BLaER1 (cell line): ENCODE data around the gene DNAH3.
"Not testable (repeated sequence)": the region's sequence is repeated elsewhere in the genome, so short reads cannot be mapped to it uniquely, and the experiment has no call there.

Experiments
- H3K27ac ChIP-seq: shearing (Covaris generic); formaldehyde crosslinking; 2 replicates; pipeline ENCODE4 v1.8.1; 2022
- H3K27me3 ChIP-seq: shearing (Covaris generic); formaldehyde crosslinking; 2 replicates; pipeline ENCODE4 v1.8.1; 2022
- H3K36me3 ChIP-seq: shearing (Covaris generic); formaldehyde crosslinking; 2 replicates; pipeline ENCODE4 v1.8.1; 2022
- H3K4me1 ChIP-seq: shearing (Covaris generic); formaldehyde crosslinking; 2 replicates; pipeline ENCODE4 v1.8.1; 2022
- H3K4me2 ChIP-seq: shearing (Covaris generic); formaldehyde crosslinking; 2 replicates; pipeline ENCODE4 v1.8.1; 2022
- H3K4me3 ChIP-seq: shearing (Covaris generic); formaldehyde crosslinking; 2 replicates; pipeline ENCODE4 v1.8.1; 2022
- H3K9ac ChIP-seq: shearing (Covaris generic); formaldehyde crosslinking; 2 replicates; pipeline ENCODE4 v1.8.1; 2022
- H3K9me3 ChIP-seq: shearing (Covaris generic); formaldehyde crosslinking; 2 replicates; pipeline ENCODE4 v1.8.1; 2022
- H4K20me1 ChIP-seq: shearing (Covaris generic); formaldehyde crosslinking; 2 replicates; pipeline ENCODE4 v1.8.1; 2022
- Cebpa-rat ChIP-seq: shearing (Covaris generic); IDR thresholded peaks from 2 replicates; pipeline ENCODE4 v1.8.1; 2022

DNAH3 gene, protein sequence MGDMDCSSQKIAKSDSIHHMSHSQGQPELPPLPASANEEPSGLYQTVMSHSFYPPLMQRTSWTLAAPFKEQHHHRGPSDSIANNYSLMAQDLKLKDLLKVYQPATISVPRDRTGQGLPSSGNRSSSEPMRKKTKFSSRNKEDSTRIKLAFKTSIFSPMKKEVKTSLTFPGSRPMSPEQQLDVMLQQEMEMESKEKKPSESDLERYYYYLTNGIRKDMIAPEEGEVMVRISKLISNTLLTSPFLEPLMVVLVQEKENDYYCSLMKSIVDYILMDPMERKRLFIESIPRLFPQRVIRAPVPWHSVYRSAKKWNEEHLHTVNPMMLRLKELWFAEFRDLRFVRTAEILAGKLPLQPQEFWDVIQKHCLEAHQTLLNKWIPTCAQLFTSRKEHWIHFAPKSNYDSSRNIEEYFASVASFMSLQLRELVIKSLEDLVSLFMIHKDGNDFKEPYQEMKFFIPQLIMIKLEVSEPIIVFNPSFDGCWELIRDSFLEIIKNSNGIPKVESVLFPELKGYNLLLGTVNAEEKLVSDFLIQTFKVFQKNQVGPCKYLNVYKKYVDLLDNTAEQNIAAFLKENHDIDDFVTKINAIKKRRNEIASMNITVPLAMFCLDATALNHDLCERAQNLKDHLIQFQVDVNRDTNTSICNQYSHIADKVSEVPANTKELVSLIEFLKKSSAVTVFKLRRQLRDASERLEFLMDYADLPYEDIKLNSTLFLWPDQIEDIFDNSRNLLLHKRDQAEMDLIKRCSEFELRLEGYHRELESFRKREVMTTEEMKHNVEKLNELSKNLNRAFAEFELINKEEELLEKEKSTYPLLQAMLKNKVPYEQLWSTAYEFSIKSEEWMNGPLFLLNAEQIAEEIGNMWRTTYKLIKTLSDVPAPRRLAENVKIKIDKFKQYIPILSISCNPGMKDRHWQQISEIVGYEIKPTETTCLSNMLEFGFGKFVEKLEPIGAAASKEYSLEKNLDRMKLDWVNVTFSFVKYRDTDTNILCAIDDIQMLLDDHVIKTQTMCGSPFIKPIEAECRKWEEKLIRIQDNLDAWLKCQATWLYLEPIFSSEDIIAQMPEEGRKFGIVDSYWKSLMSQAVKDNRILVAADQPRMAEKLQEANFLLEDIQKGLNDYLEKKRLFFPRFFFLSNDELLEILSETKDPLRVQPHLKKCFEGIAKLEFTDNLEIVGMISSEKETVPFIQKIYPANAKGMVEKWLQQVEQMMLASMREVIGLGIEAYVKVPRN (N-terminal part only)

DNA sequence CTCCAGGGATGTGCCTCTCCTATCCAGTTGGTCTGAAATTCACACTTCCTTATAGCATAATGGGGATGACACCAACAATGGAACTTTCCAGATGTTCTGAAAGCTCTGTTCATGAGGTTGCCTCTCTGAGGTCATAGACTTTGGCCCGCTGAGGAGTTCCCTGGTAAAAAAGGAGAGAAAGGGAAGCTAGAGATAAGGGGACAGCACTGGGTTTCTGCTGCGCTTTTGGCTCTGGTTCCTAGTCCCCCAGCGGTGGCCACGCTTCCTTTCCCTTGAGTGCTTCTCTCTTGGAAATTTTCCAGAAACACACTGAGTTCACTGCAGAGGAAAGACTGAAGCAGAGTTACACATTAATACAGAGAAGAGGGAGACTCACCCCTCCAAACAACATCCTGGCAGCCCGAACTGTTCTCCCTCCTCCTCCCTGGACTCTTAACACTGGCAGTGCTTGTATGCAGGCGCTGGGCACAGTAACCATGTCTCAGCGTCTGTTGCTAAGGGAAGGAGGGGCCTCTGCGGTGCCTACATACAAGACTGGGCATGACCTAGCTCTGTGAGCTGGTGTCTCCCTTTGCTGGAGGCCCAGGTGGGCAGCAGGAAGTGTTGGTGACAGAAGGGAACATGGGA, at the start of gene DNAH3:
Gene DNAH3 (minus strand): TSS at position 472 of the 627 bp plus-strand sequence. CDS start 527 bp downstream, outside the sequence.
- Histone ChIP-seq H3K4me1 (peaks cover 6% of the 10 kb centered on the region; the same call in 1 of the 2 replicates), H3K4me2 (no peak within 1 kb of the TSS; the same call in 1 of the 2 replicates), H3K27me3 (no peaks in the 10 kb centered on the region), H3K36me3 (no peaks in the 10 kb centered on the region), H3K27ac (no peak within 1 kb of the TSS), H3K9ac (no peak within 1 kb of the TSS), H3K9me3 (no peaks in the 10 kb centered on the region), H3K4me3 (no peak within 1 kb of the TSS), H4K20me1 (no peaks in the 10 kb centered on the region)
- TF ChIP-seq Cebpa-rat = no peak

DNA sequence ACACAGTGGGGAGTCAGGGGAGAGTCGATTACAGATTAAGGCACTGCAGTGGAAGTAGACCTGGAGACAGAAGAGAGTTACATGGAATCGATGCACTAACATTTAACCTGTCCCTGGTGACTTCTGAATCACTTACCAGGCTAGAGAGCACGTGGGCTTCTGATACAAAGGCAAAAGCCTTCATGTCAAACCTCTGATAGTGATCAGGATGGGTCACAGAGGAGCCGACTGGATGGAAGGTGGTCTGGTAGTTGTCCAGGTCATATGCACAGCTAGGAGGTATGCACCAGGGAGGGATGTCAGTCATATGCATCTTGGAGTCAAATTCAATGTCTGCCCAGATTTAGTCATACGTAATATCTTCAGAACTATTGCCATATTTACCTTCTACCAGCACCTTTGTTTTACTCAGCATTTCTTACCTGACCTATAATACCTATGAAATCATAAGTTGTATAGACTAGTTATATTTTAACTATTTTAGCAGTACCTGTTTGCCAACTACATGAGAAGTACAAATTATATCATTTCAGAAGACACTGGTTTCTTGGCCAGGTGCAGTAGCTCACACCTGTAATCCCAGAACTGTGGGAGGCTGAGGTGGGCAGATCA, 49.1 kb upstream of the DNAH3 start:
- H3K9ac ChIP-seq = no peak overlapping the region
- peaks cover 30% of the 10 kb centered on the region for H3K4me1 ChIP-seq
- TF ChIP-seq Cebpa-rat = no peak
- no peak overlapping the region for H3K4me3 ChIP-seq
- H3K27ac ChIP-seq = no peak overlapping the region
- H4K20me1 ChIP-seq = no peaks in the 10 kb centered on the region
- H3K9me3 ChIP-seq = no peaks in the 10 kb centered on the region
- H3K36me3 ChIP-seq = no peaks in the 10 kb centered on the region
- no peaks in the 10 kb centered on the region for H3K27me3 ChIP-seq
- H3K4me2 ChIP-seq = no peak overlapping the region

DNA sequence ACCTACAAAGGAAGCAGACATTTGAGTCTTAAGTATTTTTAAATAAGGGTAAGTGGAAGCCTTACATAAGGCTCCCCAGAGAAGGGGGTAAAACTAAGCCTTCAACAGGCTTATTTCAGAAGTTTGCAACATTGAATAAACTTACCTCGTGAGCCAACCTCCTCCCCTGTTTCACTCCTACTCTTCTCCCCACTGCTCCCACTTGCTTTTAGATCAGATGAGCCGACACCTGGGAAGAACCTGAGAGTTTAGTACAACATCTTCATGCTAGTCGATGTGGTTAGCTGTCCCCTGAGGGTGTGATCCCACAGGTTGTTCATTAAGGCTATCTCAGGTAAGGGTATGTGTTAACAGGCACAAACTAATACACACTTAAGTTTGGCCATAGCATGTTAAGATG, 47.0 kb upstream of the DNAH3 start:
- Histone ChIP-seq H3K4me2 (peak overlapping the region; percentile 45), H3K4me1 (peaks cover 49% of the 10 kb centered on the region), H3K27ac (no peak overlapping the region), H3K36me3 (no peaks in the 10 kb centered on the region), H3K9ac (no peak overlapping the region), H3K9me3 (no peaks in the 10 kb centered on the region), H3K4me3 (no peak overlapping the region), H3K27me3 (no peaks in the 10 kb centered on the region), H4K20me1 (no peaks in the 10 kb centered on the region)
- TF ChIP-seq Cebpa-rat = no peak

DNA sequence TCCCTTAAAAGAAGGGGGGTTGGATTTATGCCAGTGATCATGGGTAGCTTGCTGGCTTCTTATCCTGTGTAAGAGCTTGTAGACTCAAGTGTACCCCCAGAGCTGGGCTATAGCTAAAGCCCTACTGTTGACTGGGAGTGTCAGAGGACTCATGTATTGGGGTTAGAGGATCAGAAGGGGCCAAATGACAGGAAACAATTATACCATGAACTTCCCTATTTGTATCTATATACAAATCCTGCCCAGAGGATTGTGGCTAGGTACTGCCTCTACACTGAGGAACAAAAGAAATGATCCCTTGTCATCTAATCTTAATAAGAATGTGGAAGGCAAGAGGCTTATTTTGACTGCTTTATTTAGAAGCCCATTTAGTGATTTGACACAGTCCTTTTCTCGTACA, 46.5 kb upstream of the DNAH3 start:
- peaks cover 49% of the 10 kb centered on the region for H3K4me1 ChIP-seq
- no peaks in the 10 kb centered on the region for H3K27me3 ChIP-seq

DNA sequence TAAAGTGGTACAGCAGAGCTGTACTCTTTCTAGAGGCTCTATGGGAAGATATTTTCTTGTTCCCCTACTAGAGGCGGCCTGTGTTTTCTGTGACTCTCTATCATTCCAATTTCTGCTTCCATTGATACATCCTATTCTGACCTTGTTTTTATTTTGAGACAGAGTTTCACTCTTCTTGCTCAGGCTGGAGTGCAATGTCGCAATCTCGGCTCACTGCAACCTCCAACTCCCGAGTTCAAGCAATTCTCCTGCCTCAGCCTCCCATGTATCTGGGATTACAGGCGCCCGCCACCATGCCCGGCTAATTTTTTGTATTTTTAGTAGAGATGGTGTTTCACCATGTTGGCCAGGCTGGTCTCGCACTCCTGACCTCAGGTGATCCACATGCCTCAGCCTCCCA, 44.7 kb upstream of the DNAH3 start:
- H3K9me3 ChIP-seq, H3K9ac ChIP-seq, H3K27ac ChIP-seq, H4K20me1 ChIP-seq, H3K4me3 ChIP-seq, H3K27me3 ChIP-seq, H3K36me3 ChIP-seq: not testable (repeated sequence)
- peak; percentile 81 for TF ChIP-seq Cebpa-rat
- H3K4me1 ChIP-seq = peaks cover 49% of the 10 kb centered on the region
- peak overlapping the region; percentile 74 for H3K4me2 ChIP-seq

More for the DNA sequence above, 46.5 kb upstream of the DNAH3 start:
- Histone ChIP-seq H3K4me3 (no peak overlapping the region), H3K9ac (no peak overlapping the region), H3K9me3 (peaks cover 2% of the 10 kb centered on the region; the same call in 1 of the 2 replicates), H3K4me2 (peak overlapping the region; percentile 45), H3K27ac (no peak overlapping the region), H4K20me1 (no peaks in the 10 kb centered on the region), H3K36me3 (no peaks in the 10 kb centered on the region)
- TF ChIP-seq Cebpa-rat = no peak

DNA sequence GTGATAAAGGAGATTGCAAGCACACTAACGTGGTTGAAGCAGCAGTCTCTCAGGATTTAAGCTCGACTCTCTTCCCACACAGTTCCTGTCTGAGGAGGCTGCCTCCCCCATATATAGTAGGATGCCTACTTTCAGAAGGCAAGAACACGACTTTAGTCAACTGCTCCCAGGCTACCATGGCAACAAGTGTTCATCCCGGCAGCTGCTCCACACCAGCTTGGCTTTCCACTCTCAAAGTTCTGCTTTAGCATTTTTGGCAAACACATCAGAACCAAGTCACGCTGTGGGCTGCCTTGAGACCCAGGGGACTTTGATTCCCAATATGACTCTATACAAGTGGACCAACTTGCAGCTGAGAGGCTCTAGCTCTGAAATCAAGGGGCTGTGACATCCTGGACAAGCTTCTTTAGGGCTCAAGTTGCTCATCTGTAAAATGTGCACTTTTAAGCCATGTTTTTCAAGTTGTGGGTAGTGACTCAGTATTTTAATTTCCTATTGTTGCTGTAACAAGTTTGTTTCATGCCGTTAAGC, 44.2 kb upstream of the DNAH3 start:
- Histone ChIP-seq H3K4me1 (peaks cover 49% of the 10 kb centered on the region), H3K27ac (no peak overlapping the region)

DNA sequence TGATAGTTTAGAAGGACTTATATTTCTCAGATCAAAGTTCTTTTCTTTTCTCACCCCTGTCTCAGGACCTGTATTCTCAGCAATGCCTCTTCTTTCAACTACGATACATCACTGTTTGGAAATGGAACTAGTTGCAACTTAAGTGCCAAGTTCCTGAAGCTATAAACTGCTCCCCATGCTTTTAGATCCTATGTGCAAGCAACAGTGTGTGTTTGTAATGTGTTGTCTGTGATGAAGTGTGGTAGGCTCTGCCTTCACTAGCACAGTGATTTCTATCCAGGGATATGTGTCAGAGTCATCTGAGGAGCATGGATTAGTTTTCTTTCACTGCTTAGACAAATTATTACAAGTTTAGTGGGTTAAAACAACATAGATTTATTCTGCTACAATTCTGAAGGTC, 42.3 kb upstream of the DNAH3 start:
- Histone ChIP-seq H3K9ac (no peak overlapping the region), H3K4me3 (no peak overlapping the region), H3K4me2 (no peak overlapping the region), H4K20me1 (no peaks in the 10 kb centered on the region), H3K4me1 (peaks cover 55% of the 10 kb centered on the region), H3K36me3 (no peaks in the 10 kb centered on the region), H3K27ac (no peak overlapping the region), H3K27me3 (no peaks in the 10 kb centered on the region), H3K9me3 (peaks cover 9% of the 10 kb centered on the region)
- no peak for TF ChIP-seq Cebpa-rat

More for the DNA sequence above, 44.2 kb upstream of the DNAH3 start:
- Histone ChIP-seq H3K9me3 (peaks cover 9% of the 10 kb centered on the region), H4K20me1 (no peaks in the 10 kb centered on the region), H3K9ac (no peak overlapping the region), H3K4me2 (peak overlapping the region; percentile 74), H3K27me3 (no peaks in the 10 kb centered on the region), H3K36me3 (no peaks in the 10 kb centered on the region), H3K4me3 (no peak overlapping the region)
- no peak for TF ChIP-seq Cebpa-rat

DNA sequence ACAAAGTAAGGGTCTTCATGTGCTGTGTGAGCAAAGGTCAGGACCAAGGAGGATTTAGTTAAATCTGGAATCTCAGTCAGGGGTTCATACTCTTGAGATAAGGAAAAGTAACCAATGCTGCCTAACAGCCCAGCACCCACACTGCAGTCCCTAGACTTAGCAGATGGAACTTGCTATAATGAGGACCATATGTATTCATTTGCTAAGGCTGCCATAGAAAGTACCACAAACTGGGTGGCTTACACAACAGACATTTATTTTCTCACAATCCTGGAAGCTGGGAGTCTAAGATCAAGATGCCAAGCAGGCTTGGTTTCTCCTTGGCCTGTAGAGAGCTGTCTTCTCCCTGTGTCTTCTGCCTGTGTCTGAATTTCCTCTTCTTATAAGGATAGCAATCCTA, 40.0 kb upstream of the DNAH3 start:
- Histone ChIP-seq H3K4me2 (no peak overlapping the region), H3K27ac (no peak overlapping the region), H3K9ac (no peak overlapping the region), H3K9me3 (peaks cover 24% of the 10 kb centered on the region), H3K36me3 (no peaks in the 10 kb centered on the region), H3K4me3 (no peak overlapping the region), H3K4me1 (peaks cover 39% of the 10 kb centered on the region), H4K20me1 (no peaks in the 10 kb centered on the region), H3K27me3 (no peaks in the 10 kb centered on the region)
- no peak for TF ChIP-seq Cebpa-rat
